Measurements from ENCODE around the gene CYP19A1. TPM values are rescaled to one million over a fixed set of nuclear protein-coding genes. Genes with fewer than 3 reads are reported as not detected.

CYP19A1 gene
- total RNA-seq, 1 experiment from 2014 or later, result 0.94 TPM

DNA sequence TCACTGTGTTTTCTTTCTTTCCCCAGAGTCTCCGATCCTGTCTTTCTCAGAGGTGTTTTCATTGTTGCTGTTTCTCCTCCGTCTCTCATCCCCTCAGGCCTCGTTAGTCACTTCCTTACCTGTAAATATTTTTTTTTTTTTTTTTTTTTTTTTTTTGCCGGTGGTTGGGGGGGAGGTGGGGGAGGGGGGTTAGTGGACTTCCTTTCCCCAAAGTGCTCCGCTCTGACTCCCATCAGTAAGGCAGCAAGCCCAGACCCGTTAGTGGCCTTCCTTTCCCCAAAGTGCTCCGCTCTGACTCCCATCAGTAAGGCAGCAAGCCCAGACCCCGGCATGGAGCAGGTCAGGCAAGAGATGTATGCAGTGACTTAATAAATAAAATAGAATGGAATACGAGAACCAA is 146.6 kb downstream of the CYP19A1 start:
- TF ChIP-seq CTCF (conservative IDR thresholded peaks at IDR 0.05), result no peak
- no peak for TF ChIP-seq EZH2 (IDR thresholded peaks at IDR 0.05; ENCODE audit: low read depth)
- no peaks in the 10 kb centered on the region for H3K9me2 ChIP-seq (ENCODE audit: insufficient read depth)
- no peak overlapping the region for H2AFZ ChIP-seq
- no TSS peak for BruUV-seq (replicated peaks)
- intact Hi-C loops (cut with micrococcal nuclease; ENCODE audit: unreplicated experiment), result loop anchor here (1.0 to 5.0 kb wide), 2 partner anchors 28 to 59 kb away; no protein-coding TSS in a partner anchor
- H3K9me3 ChIP-seq (ENCODE audit: insufficient read depth, low read depth), result no peaks in the 10 kb centered on the region
- H3K36me3 ChIP-seq (ENCODE audit: low read depth), result no peaks in the 10 kb centered on the region
- no peaks in the 10 kb centered on the region for H4K20me1 ChIP-seq (ENCODE audit: insufficient read depth)
- H3K27ac ChIP-seq, result no peak overlapping the region
- DNase-seq, result no peak
- no peaks in the 10 kb centered on the region for H3K79me2 ChIP-seq (ENCODE audit: low read depth)
- no peak overlapping the region for H3K4me3 ChIP-seq
- no peaks in the 10 kb centered on the region for H3K4me1 ChIP-seq (replicated peaks; ENCODE audit: insufficient read depth)
- H3K27me3 ChIP-seq (ENCODE audit: insufficient read depth, low read depth), result no peaks in the 10 kb centered on the region
- no peaks in the 10 kb centered on the region for H3F3A ChIP-seq (ENCODE audit: insufficient read depth, low read depth)
- ChIA-PET CTCF (interaction anchor here (3.0 kb wide), 1 partner anchor 28 kb away, joined by 16 read pairs; no protein-coding TSS in a partner anchor), POLR2A (ENCODE audit: unreplicated experiment) (interaction anchor here (1.0 kb wide), 1 partner anchor 913 kb away, joined by 3 read pairs; no protein-coding TSS in a partner anchor)
- H3K4me2 ChIP-seq, result no peak overlapping the region

GRCh38 chr15:51191072-51191670 is 147.2 kb downstream of the CYP19A1 start:
- no peaks in the 10 kb centered on the region for H3K36me3 ChIP-seq (ENCODE audit: low read depth)
- no TSS peak for BruUV-seq (replicated peaks)
- H3K4me3 ChIP-seq, result no peak overlapping the region
- no peaks in the 10 kb centered on the region for H3F3A ChIP-seq (ENCODE audit: insufficient read depth, low read depth)
- H4K20me1 ChIP-seq (ENCODE audit: insufficient read depth), result no peaks in the 10 kb centered on the region
- no peak overlapping the region for H3K4me2 ChIP-seq
- ChIA-PET POLR2A (ENCODE audit: unreplicated experiment) (no interaction called here), CTCF (interaction anchor here (3.0 kb wide), 1 partner anchor 28 kb away, joined by 16 read pairs; no protein-coding TSS in a partner anchor)
- H3K27me3 ChIP-seq (ENCODE audit: insufficient read depth, low read depth), result no peaks in the 10 kb centered on the region
- H3K9me2 ChIP-seq (ENCODE audit: insufficient read depth), result no peaks in the 10 kb centered on the region
- no peak overlapping the region for H2AFZ ChIP-seq
- H3K4me1 ChIP-seq (replicated peaks; ENCODE audit: insufficient read depth), result no peaks in the 10 kb centered on the region
- no peak for TF ChIP-seq CTCF (conservative IDR thresholded peaks at IDR 0.05)
- TF ChIP-seq EZH2 (IDR thresholded peaks at IDR 0.05; ENCODE audit: low read depth), result no peak
- intact Hi-C loops (cut with micrococcal nuclease; ENCODE audit: unreplicated experiment), result loop anchor here (1.0 to 5.0 kb wide), 2 partner anchors 28 to 59 kb away; no protein-coding TSS in a partner anchor
- H3K79me2 ChIP-seq (ENCODE audit: low read depth), result no peaks in the 10 kb centered on the region
- no peak overlapping the region for H3K27ac ChIP-seq
- H3K9me3 ChIP-seq (ENCODE audit: insufficient read depth, low read depth), result no peaks in the 10 kb centered on the region
- no peak for DNase-seq

GRCh38 chr15:51190424-51191068 is 147.8 kb downstream of the CYP19A1 start:
- BruUV-seq (replicated peaks), result no TSS peak
- Histone ChIP-seq H2AFZ (no peak overlapping the region), H3F3A (ENCODE audit: insufficient read depth, low read depth) (no peaks in the 10 kb centered on the region), H3K9me2 (ENCODE audit: insufficient read depth) (no peaks in the 10 kb centered on the region), H4K20me1 (ENCODE audit: insufficient read depth) (no peaks in the 10 kb centered on the region), H3K4me2 (no peak overlapping the region), H3K27ac (no peak overlapping the region), H3K36me3 (ENCODE audit: low read depth) (no peaks in the 10 kb centered on the region), H3K9me3 (ENCODE audit: insufficient read depth, low read depth) (no peaks in the 10 kb centered on the region), H3K27me3 (ENCODE audit: insufficient read depth, low read depth) (0 out of 2 replicates have a peak, but pooled peaks cover 2% of the 10 kb centered on the region), H3K4me3 (no peak overlapping the region), H3K79me2 (ENCODE audit: low read depth) (no peaks in the 10 kb centered on the region), H3K4me1 (replicated peaks; ENCODE audit: insufficient read depth) (no peaks in the 10 kb centered on the region)
- DNase-seq, result no peak
- no peak for TF ChIP-seq EZH2 (IDR thresholded peaks at IDR 0.05; ENCODE audit: low read depth)
- no peak for TF ChIP-seq CTCF (conservative IDR thresholded peaks at IDR 0.05)
- POLR2A ChIA-PET (ENCODE audit: unreplicated experiment), result no interaction called here
- CTCF ChIA-PET, result no interaction called here
- intact Hi-C loops (cut with micrococcal nuclease; ENCODE audit: unreplicated experiment), result loop anchor here (1.0 to 5.0 kb wide), 2 partner anchors 27 to 58 kb away; no protein-coding TSS in a partner anchor

Measured in PC-9 (cell line).